Globus pallidus (tissue), 1 donor: Measurements from ENCODE around the gene ST6GAL1.
"Not testable (repeated sequence)": the region's sequence is repeated elsewhere in the genome, so short reads cannot be mapped to it uniquely, and the experiment has no call there.

ENCODE experiments used
- DNase-seq: peaks from one replicate; pipeline ENCODE4 v3.0.0-alpha.2; 2015; ENCODE audit warnings: low spot score

ST6GAL1 gene

GRCh38 chr3:186945255-186945823 lies 15.0 kb downstream of the ST6GAL1 start:
- no peak for DNase-seq

GRCh38 chr3:186946756-186947375 lies 16.5 kb downstream of the ST6GAL1 start:
- DNase-seq = no peak

GRCh38 chr3:186949281-186949982 lies 19.1 kb downstream of the ST6GAL1 start:
- DNase-seq = no peak

GRCh38 chr3:186950402-186951093 lies 20.2 kb downstream of the ST6GAL1 start:
- DNase-seq = no peak

GRCh38 chr3:186951640-186952552 lies 21.6 kb downstream of the ST6GAL1 start:
- no peak for DNase-seq

- DNase-seq = no peak
Observed at GRCh38 chr3:186953011-186953487, 22.7 kb downstream of the ST6GAL1 start.

GRCh38 chr3:186953992-186954699 lies 23.8 kb downstream of the ST6GAL1 start:
- DNase-seq = not testable (repeated sequence)

- DNase-seq = no peak
Observed at GRCh38 chr3:186955898-186956696, 25.8 kb downstream of the ST6GAL1 start.

- no peak for DNase-seq
Observed at GRCh38 chr3:186959029-186959624, 28.8 kb downstream of the ST6GAL1 start.

- DNase-seq = no peak
Observed at GRCh38 chr3:186960347-186960746, 30.0 kb downstream of the ST6GAL1 start.

- DNase-seq = no peak
Observed at GRCh38 chr3:186962445-186962844, 32.1 kb downstream of the ST6GAL1 start.

- DNase-seq = no peak
Observed at GRCh38 chr3:186963636-186964035, 33.3 kb downstream of the ST6GAL1 start.

GRCh38 chr3:186964071-186964470 lies 33.7 kb downstream of the ST6GAL1 start:
- no peak for DNase-seq

GRCh38 chr3:186964616-186965015 lies 34.3 kb downstream of the ST6GAL1 start:
- DNase-seq = no peak

- DNase-seq = no peak
Observed at GRCh38 chr3:186965141-186965879, 35.0 kb downstream of the ST6GAL1 start.

- DNase-seq = no peak
Observed at GRCh38 chr3:186966406-186966805, 36.1 kb downstream of the ST6GAL1 start.

GRCh38 chr3:186967236-186967635 lies 36.9 kb downstream of the ST6GAL1 start:
- not testable (repeated sequence) for DNase-seq

- DNase-seq = peak; percentile 59
Observed at GRCh38 chr3:186967686-186968085, 37.4 kb downstream of the ST6GAL1 start.

GRCh38 chr3:186969607-186970006 lies 39.3 kb downstream of the ST6GAL1 start:
- no peak for DNase-seq
